ENCODE measurements around the gene HPS4. TPM values are rescaled to one million over a fixed set of nuclear protein-coding genes. Genes with fewer than 3 reads are reported as not detected.
"Not testable (repeated sequence)": the region's sequence is repeated elsewhere in the genome, so short reads cannot be mapped to it uniquely, and the experiment has no call there.

Gene HPS4
- total RNA-seq (2014; rRNA removed): 15.9 and 19.9 TPM in 2 replicates
- percentile 64 among the genes with signal in this experiment for Bru-seq, nascent RNA
- percentile 72 among the genes with signal in this experiment for BruChase-seq, experiment 1, labeled RNA remaining after a 6-hour chase
- BruChase-seq, experiment 2, labeled RNA remaining after a 2-hour chase: percentile 72 among the genes with signal in this experiment
- long read RNA-seq, full-length matches to known transcripts: 8 of 81 reads
- long read RNA-seq, partial matches to known transcripts: 37 of 81 reads
- long read RNA-seq, other reads (novel, unspliced or antisense): 36 of 81 reads

GRCh38 chr22:26483439-26484359 is at the start of gene HPS4, which contains the start of gene SRRD:
HPS4 (minus strand) TSS chr22:26483783; CDS start chr22:26481762, 2,021 bp downstream.
SRRD (plus strand) TSS chr22:26483877; CDS start chr22:26483891, 14 bp downstream.
- Histone ChIP-seq H2AFZ (ENCODE audit: low read length) (peak within 1 kb of the TSS; percentile 87), H3F3A (ENCODE audit: low read length, unreplicated experiment) (no peaks in the 10 kb centered on the region), H3K27ac (ENCODE audit: low read length) (peak within 1 kb of the TSS; percentile 50), H3K4me3 (ENCODE audit: low read length) (peak within 1 kb of the TSS; percentile 88), H3K27me3 (ENCODE audit: low read length) (no peaks in the 10 kb centered on the region), H3K9me3 (ENCODE audit: low read length) (no peaks in the 10 kb centered on the region), H3K9ac (ENCODE audit: low read length) (peak within 1 kb of the TSS; percentile 93), H3K4me1 (ENCODE audit: insufficient read depth, low read length) (peaks cover 24% of the 10 kb centered on the region), H3K79me2 (ENCODE audit: low read length) (peaks cover 58% of the 10 kb centered on the region), H3K36me3 (ENCODE audit: low read depth, low read length) (no peaks in the 10 kb centered on the region; the same call in 1 of the 2 replicates), H3K4me2 (ENCODE audit: low read length) (peak within 1 kb of the TSS; percentile 98), H3K9me2 (replicated peaks; ENCODE audit: low read length) (no peaks in the 10 kb centered on the region), H4K20me1 (ENCODE audit: low read length) (no peaks in the 10 kb centered on the region)
- POLR2A ChIA-PET (ENCODE audit: unreplicated experiment): interaction anchor here (1.0 kb wide), 1 partner anchor 10 kb away, joined by 3 read pairs; no protein-coding TSS in a partner anchor
- TF ChIP-seq, protein P1, sequence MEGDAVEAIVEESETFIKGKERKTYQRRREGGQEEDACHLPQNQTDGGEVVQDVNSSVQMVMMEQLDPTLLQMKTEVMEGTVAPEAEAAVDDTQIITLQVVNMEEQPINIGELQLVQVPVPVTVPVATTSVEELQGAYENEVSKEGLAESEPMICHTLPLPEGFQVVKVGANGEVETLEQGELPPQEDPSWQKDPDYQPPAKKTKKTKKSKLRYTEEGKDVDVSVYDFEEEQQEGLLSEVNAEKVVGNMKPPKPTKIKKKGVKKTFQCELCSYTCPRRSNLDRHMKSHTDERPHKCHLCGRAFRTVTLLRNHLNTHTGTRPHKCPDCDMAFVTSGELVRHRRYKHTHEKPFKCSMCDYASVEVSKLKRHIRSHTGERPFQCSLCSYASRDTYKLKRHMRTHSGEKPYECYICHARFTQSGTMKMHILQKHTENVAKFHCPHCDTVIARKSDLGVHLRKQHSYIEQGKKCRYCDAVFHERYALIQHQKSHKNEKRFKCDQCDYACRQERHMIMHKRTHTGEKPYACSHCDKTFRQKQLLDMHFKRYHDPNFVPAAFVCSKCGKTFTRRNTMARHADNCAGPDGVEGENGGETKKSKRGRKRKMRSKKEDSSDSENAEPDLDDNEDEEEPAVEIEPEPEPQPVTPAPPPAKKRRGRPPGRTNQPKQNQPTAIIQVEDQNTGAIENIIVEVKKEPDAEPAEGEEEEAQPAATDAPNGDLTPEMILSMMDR (conservative IDR thresholded peaks at IDR 0.05; ENCODE audit: low read depth, low read length): no peak
- TF ChIP-seq EZH2 (IDR thresholded peaks at IDR 0.05; ENCODE audit: low read length, unreplicated experiment) (no peak), EZH2phosphoT487 (IDR thresholded peaks at IDR 0.05; ENCODE audit: borderline replicate concordance, low read length) (no peak)
- no TSS peak for BruUV-seq (replicated peaks)
- CTCF ChIA-PET: no interaction called here
- intact Hi-C loops (cut with micrococcal nuclease): no loop called here
- ATAC-seq (peak; percentile 77), DNase-seq (peak; percentile 89)

GRCh38 chr22:26529345-26529744 is 45.8 kb upstream of the HPS4 start:
- Histone ChIP-seq H3K36me3 (ENCODE audit: low read depth, low read length) (no peaks in the 10 kb centered on the region), H3K4me2 (ENCODE audit: low read length) (no peak overlapping the region), H4K20me1 (ENCODE audit: low read length) (no peaks in the 10 kb centered on the region), H3K9me2 (replicated peaks; ENCODE audit: low read length) (no peaks in the 10 kb centered on the region), H3K9ac (ENCODE audit: low read length) (no peak overlapping the region), H3K4me1 (ENCODE audit: insufficient read depth, low read length) (no peaks in the 10 kb centered on the region), H3K79me2 (ENCODE audit: low read length) (no peaks in the 10 kb centered on the region), H3F3A (ENCODE audit: low read length, unreplicated experiment) (no peaks in the 10 kb centered on the region), H2AFZ (ENCODE audit: low read length) (no peak overlapping the region), H3K27me3 (ENCODE audit: low read length) (no peaks in the 10 kb centered on the region), H3K4me3 (ENCODE audit: low read length) (no peak overlapping the region), H3K27ac (ENCODE audit: low read length) (no peak overlapping the region), H3K9me3 (ENCODE audit: low read length) (no peaks in the 10 kb centered on the region)
- ATAC-seq (no peak), DNase-seq (peak; percentile 46)
- TF ChIP-seq EZH2phosphoT487 (IDR thresholded peaks at IDR 0.05; ENCODE audit: borderline replicate concordance, low read length): no peak
- TF ChIP-seq EZH2 (IDR thresholded peaks at IDR 0.05; ENCODE audit: low read length, unreplicated experiment): no peak
- ChIA-PET CTCF (no interaction called here), POLR2A (ENCODE audit: unreplicated experiment) (no interaction called here)
- intact Hi-C loops (cut with micrococcal nuclease): no loop called here
- no TSS peak for BruUV-seq (replicated peaks)

DNA sequence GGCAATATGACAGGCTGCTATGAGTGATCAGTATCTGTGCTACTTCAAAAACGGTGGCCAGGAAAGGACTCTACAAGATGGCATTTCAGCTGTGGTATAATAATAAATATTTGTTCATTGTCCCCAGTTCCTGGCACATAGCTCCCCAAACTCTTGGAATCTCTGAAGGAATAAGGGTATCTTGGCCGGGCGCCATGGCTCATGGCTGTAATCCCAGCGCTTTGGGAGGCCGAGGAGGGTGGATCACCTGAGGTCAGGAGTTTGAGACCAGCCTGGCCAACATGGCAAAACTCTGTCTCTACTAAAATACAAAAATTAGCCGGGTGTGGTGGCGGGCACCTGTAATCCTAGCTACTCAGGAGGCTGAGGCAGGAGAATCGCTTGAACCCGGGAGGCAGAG is 44.9 kb upstream of the HPS4 start:
- H3K9me3 ChIP-seq (ENCODE audit: low read length); H3K27me3 ChIP-seq (ENCODE audit: low read length); H3K4me1 ChIP-seq (ENCODE audit: insufficient read depth, low read length); H3K4me2 ChIP-seq (ENCODE audit: low read length); POLR2A ChIA-PET (ENCODE audit: unreplicated experiment); ATAC-seq; H3K79me2 ChIP-seq (ENCODE audit: low read length); DNase-seq; H3K9ac ChIP-seq (ENCODE audit: low read length); CTCF ChIA-PET; H2AFZ ChIP-seq (ENCODE audit: low read length); H3K27ac ChIP-seq (ENCODE audit: low read length); BruUV-seq (replicated peaks); H3K4me3 ChIP-seq (ENCODE audit: low read length); H3K36me3 ChIP-seq (ENCODE audit: low read depth, low read length); intact Hi-C loops (cut with micrococcal nuclease); H3F3A ChIP-seq (ENCODE audit: low read length, unreplicated experiment); H3K9me2 ChIP-seq (replicated peaks; ENCODE audit: low read length); H4K20me1 ChIP-seq (ENCODE audit: low read length): not testable (repeated sequence)

All from PC-3 (cell line).